Skin epidermis (tissue), 12 donors: ENCODE measurements around the gene CD69.
"Not testable (repeated sequence)": the region's sequence is repeated elsewhere in the genome, so short reads cannot be mapped to it uniquely, and the experiment has no call there.

Source experiments
- H3K27ac ChIP-seq, 21 experiments: fragments of 200-600 bp; sonication (generic) in 11 of 21; one replicate each; pipeline ENCODE4 v1.5.0; 2020; ENCODE audit warnings: mild to moderate bottlenecking in 3 of 21, inconsistent platforms in 2 of 21, moderate library complexity in 2 of 21
- H3K4me3 ChIP-seq, 7 experiments: fragments of 200-600 bp; sonication (generic) in 2 of 7; one replicate each; pipeline ENCODE4 v1.5.0; 2020; ENCODE audit warnings: inconsistent platforms in 2 of 7, mild to moderate bottlenecking in 2 of 7, moderate library complexity in 1 of 7

CD69 gene

GRCh38 chr12:9729082-9729481, 31.6 kb downstream of the CD69 start:
- Histone ChIP-seq H3K27ac (no peak overlapping the region), H3K4me3 (no peak overlapping the region)

GRCh38 chr12:9727813-9728212, 32.9 kb downstream of the CD69 start:
- no peak overlapping the region for H3K27ac ChIP-seq
- no peak overlapping the region for H3K4me3 ChIP-seq

- H3K4me3 ChIP-seq, result no peak overlapping the region
- no peak overlapping the region for H3K27ac ChIP-seq
Measured at GRCh38 chr12:9725213-9725870, 35.4 kb downstream of the CD69 start.

- Histone ChIP-seq H3K4me3 (no peak overlapping the region), H3K27ac (no peak overlapping the region)
Measured at GRCh38 chr12:9724023-9724422, 36.7 kb downstream of the CD69 start.

- no peak overlapping the region for H3K4me3 ChIP-seq
- peak overlapping the region in 3 of 21 experiments; percentile 11 to 53 (median 48) for H3K27ac ChIP-seq
Measured at GRCh38 chr12:9721394-9722092, 39.2 kb downstream of the CD69 start.

- H3K27ac ChIP-seq, result no peak overlapping the region
Measured at GRCh38 chr12:9719790-9720189, 40.9 kb downstream of the CD69 start.

GRCh38 chr12:9718968-9719367, 41.7 kb downstream of the CD69 start:
- H3K4me3 ChIP-seq, result no peak overlapping the region
- H3K27ac ChIP-seq, result no peak overlapping the region

More at GRCh38 chr12:9719790-9720189, 40.9 kb downstream of the CD69 start:
- no peak overlapping the region for H3K4me3 ChIP-seq

GRCh38 chr12:9717070-9717925, 43.4 kb downstream of the CD69 start:
- no peak overlapping the region for H3K4me3 ChIP-seq
- H3K27ac ChIP-seq, result no peak overlapping the region

- H3K4me3 ChIP-seq, result not testable (repeated sequence)
- H3K27ac ChIP-seq, result peak overlapping the region in 1 of 21 experiments; percentile 49
Measured at GRCh38 chr12:9713032-9713558, 47.6 kb downstream of the CD69 start.

GRCh38 chr12:9711664-9712063, 49.0 kb downstream of the CD69 start:
- Histone ChIP-seq H3K27ac (no peak overlapping the region), H3K4me3 (no peak overlapping the region)

- Histone ChIP-seq H3K4me3 (no peak overlapping the region), H3K27ac (no peak overlapping the region)
Measured at GRCh38 chr12:9710584-9711375, 49.9 kb downstream of the CD69 start.

GRCh38 chr12:9708853-9709252, 51.8 kb downstream of the CD69 start:
- Histone ChIP-seq H3K27ac (no peak overlapping the region), H3K4me3 (no peak overlapping the region)

- H3K27ac ChIP-seq, result peak overlapping the region in 10 of 21 experiments; percentile 15 to 81 (median 44)
- no peak overlapping the region for H3K4me3 ChIP-seq
Measured at GRCh38 chr12:9707864-9708808, 52.6 kb downstream of the CD69 start.

GRCh38 chr12:9707356-9707755, 53.3 kb downstream of the CD69 start:
- Histone ChIP-seq H3K4me3 (no peak overlapping the region), H3K27ac (peak overlapping the region in 7 of 21 experiments; percentile 5 to 81 (median 73))

- Histone ChIP-seq H3K4me3 (no peak overlapping the region), H3K27ac (peak overlapping the region in 1 of 21 experiments; percentile 2)
Measured at GRCh38 chr12:9706086-9706685, 54.5 kb downstream of the CD69 start.

GRCh38 chr12:9704561-9704960, 56.1 kb downstream of the CD69 start:
- H3K4me3 ChIP-seq, H3K27ac ChIP-seq: not testable (repeated sequence)
